ENCODE results near the gene HOXB9.

HOXB9 gene

GRCh38 chr17:48637323-48638260, 11.4 kb upstream of the HOXB9 start:
- DNase-seq, result no peak

GRCh38 chr17:48636177-48637018, 10.2 kb upstream of the HOXB9 start:
- DNase-seq, result peak; percentile 25

- DNase-seq, result no peak
Observed at GRCh38 chr17:48634493-48635208, 8.5 kb upstream of the HOXB9 start.

GRCh38 chr17:48633266-48633677, 7.1 kb upstream of the HOXB9 start:
- DNase-seq, result no peak

- DNase-seq, result no peak
Observed at GRCh38 chr17:48632579-48633265, 6.6 kb upstream of the HOXB9 start.

- no peak for DNase-seq
Observed at GRCh38 chr17:48631693-48632578, 5.8 kb upstream of the HOXB9 start.

GRCh38 chr17:48630925-48631692, 5.0 kb upstream of the HOXB9 start:
- DNase-seq, result no peak

GRCh38 chr17:48630009-48630924, 4.1 kb upstream of the HOXB9 start:
- no peak for DNase-seq

- DNase-seq, result no peak
Observed at GRCh38 chr17:48629411-48629759, 3.2 kb upstream of the HOXB9 start.

GRCh38 chr17:48628649-48629410, 2.7 kb upstream of the HOXB9 start:
- no peak for DNase-seq

- DNase-seq, result no peak
Observed at GRCh38 chr17:48627623-48628521, 1.7 kb upstream of the HOXB9 start.

GRCh38 chr17:48627118-48627597, 1.0 kb upstream of the HOXB9 start:
- DNase-seq, result no peak

- peak; percentile 58 for DNase-seq
Observed at GRCh38 chr17:48625495-48626244, 488 bp downstream of the HOXB9 start.

GRCh38 chr17:48624544-48625494, 1.3 kb downstream of the HOXB9 start:
- DNase-seq, result peak; percentile 35

GRCh38 chr17:48624118-48624517, 2.0 kb downstream of the HOXB9 start:
- no peak for DNase-seq

- DNase-seq, result no peak
Observed at GRCh38 chr17:48623583-48623982, 2.6 kb downstream of the HOXB9 start.
